ENCODE results near the gene SDHA.

DNA sequence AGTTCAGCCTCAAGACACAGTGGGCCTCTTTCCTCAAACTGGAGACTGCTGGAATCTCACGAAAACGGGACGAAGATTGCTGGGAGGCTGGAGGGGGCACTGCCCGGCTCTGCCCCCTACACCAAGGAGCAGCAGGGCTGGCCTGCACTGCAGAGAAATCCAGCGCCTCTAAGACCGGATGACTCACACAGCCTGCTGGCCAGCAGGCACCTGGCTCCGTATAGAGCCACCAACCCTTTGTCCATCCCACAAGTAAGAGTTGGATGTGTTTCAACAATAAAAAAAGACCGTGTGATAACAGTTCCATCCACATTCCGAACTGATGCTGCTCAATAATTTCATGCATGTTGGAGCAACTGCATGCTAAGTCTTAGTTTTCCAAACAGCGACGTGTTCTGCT is 11.7 kb upstream of the SDHA start:
- TF ChIP-seq, protein P1, sequence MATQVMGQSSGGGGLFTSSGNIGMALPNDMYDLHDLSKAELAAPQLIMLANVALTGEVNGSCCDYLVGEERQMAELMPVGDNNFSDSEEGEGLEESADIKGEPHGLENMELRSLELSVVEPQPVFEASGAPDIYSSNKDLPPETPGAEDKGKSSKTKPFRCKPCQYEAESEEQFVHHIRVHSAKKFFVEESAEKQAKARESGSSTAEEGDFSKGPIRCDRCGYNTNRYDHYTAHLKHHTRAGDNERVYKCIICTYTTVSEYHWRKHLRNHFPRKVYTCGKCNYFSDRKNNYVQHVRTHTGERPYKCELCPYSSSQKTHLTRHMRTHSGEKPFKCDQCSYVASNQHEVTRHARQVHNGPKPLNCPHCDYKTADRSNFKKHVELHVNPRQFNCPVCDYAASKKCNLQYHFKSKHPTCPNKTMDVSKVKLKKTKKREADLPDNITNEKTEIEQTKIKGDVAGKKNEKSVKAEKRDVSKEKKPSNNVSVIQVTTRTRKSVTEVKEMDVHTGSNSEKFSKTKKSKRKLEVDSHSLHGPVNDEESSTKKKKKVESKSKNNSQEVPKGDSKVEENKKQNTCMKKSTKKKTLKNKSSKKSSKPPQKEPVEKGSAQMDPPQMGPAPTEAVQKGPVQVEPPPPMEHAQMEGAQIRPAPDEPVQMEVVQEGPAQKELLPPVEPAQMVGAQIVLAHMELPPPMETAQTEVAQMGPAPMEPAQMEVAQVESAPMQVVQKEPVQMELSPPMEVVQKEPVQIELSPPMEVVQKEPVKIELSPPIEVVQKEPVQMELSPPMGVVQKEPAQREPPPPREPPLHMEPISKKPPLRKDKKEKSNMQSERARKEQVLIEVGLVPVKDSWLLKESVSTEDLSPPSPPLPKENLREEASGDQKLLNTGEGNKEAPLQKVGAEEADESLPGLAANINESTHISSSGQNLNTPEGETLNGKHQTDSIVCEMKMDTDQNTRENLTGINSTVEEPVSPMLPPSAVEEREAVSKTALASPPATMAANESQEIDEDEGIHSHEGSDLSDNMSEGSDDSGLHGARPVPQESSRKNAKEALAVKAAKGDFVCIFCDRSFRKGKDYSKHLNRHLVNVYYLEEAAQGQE (IDR thresholded peaks at IDR 0.05; ENCODE audit: borderline replicate concordance): no peak
- TF ChIP-seq, protein P1 (CRISPR knock-in tag; IDR thresholded peaks at IDR 0.05; ENCODE audit: low read depth): no peak
- no peak for TF ChIP-seq ZNF561 (CRISPR knock-in tag; conservative IDR thresholded peaks at IDR 0.05)
- TF ChIP-seq BDP1 (IDR thresholded peaks at IDR 0.05; ENCODE audit: insufficient read depth, insufficient read length): no peak
- TF ChIP-seq FOS (IDR thresholded peaks at IDR 0.05; ENCODE audit: extremely low read depth, insufficient read length): no peak
- no peak for TF ChIP-seq FOXA1 (IDR thresholded peaks at IDR 0.05; ENCODE audit: borderline replicate concordance)
- no peak for TF ChIP-seq SMC3 (conservative IDR thresholded peaks at IDR 0.05; ENCODE audit: insufficient read depth, low read depth, low read length)
- TF ChIP-seq POLR2A (conservative IDR thresholded peaks at IDR 0.05): no peak
- TF ChIP-seq RFX5 (IDR thresholded peaks at IDR 0.05; ENCODE audit: low read depth, low read length): no peak
- TF ChIP-seq ZNF639 (CRISPR knock-in tag; conservative IDR thresholded peaks at IDR 0.05 in 1 of 2, IDR thresholded peaks at IDR 0.05 in 1 of 2): no peak
- no peak for TF ChIP-seq IRF1 (CRISPR knock-in tag; IDR thresholded peaks at IDR 0.05; ENCODE audit: borderline replicate concordance)
- no peak for TF ChIP-seq NCOR1 (IDR thresholded peaks at IDR 0.05)
- TF ChIP-seq CHD2 (IDR thresholded peaks at IDR 0.05; ENCODE audit: low read depth, low read length): no peak

Measured in K562 (cell line).